Adipocyte (in vitro differentiated cells): Measurements from ENCODE around the gene CREB5.

Experiments
- DNase-seq: peaks from one replicate; pipeline ENCODE4 v3.0.0-alpha.2; 2015; ENCODE audit warnings: low read depth
- H3K27me3 ChIP-seq: replicated peaks from 2 replicates; pipeline ENCODE4 v1.7.0; 2013; ENCODE audit warnings: mild to moderate bottlenecking, low read length, moderate library complexity; ENCODE audit not compliant: control insufficient read depth, insufficient read depth
- H3K36me3 ChIP-seq: 2 replicates; pipeline ENCODE4 v1.7.0; 2013; ENCODE audit warnings: low read length, mild to moderate bottlenecking, moderate library complexity; ENCODE audit not compliant: control insufficient read depth, insufficient read depth, severe bottlenecking
- H3K4me1 ChIP-seq: 2 replicates; pipeline ENCODE4 v1.7.0; 2013; ENCODE audit warnings: mild to moderate bottlenecking, low read length, moderate library complexity; ENCODE audit not compliant: control insufficient read depth, insufficient read depth
- H3K4me3 ChIP-seq: 2 replicates; pipeline ENCODE4 v1.7.0; 2013; ENCODE audit warnings: mild to moderate bottlenecking, low read length, moderate library complexity
- H3K9ac ChIP-seq: 2 replicates; pipeline ENCODE4 v1.7.0; 2013; ENCODE audit warnings: mild to moderate bottlenecking, low read length, moderate library complexity
- H3K9me3 ChIP-seq: 2 replicates; pipeline ENCODE4 v1.7.0; 2013; ENCODE audit warnings: mild to moderate bottlenecking, low read length, moderate library complexity; ENCODE audit not compliant: control insufficient read depth

Gene CREB5

GRCh38 chr7:28435732-28436378 is 23.5 kb downstream of the CREB5 start:
- Histone ChIP-seq H3K4me3 (no peak overlapping the region), H3K9me3 (no peaks in the 10 kb centered on the region), H3K27me3 (no peaks in the 10 kb centered on the region), H3K4me1 (peaks cover 22% of the 10 kb centered on the region), H3K9ac (no peak overlapping the region), H3K36me3 (no peaks in the 10 kb centered on the region)
- DNase-seq, result peak; percentile 13

- Histone ChIP-seq H3K27me3 (no peaks in the 10 kb centered on the region), H3K36me3 (no peaks in the 10 kb centered on the region), H3K4me1 (no peaks in the 10 kb centered on the region), H3K9me3 (no peaks in the 10 kb centered on the region), H3K4me3 (no peak overlapping the region), H3K9ac (no peak overlapping the region)
- no peak for DNase-seq
These were observed 27.8 kb downstream of the CREB5 start for GRCh38 chr7:28440055-28440601.

GRCh38 chr7:28442540-28443420 is 30.5 kb downstream of the CREB5 start:
- H3K4me1 ChIP-seq, result no peaks in the 10 kb centered on the region
- no peaks in the 10 kb centered on the region for H3K36me3 ChIP-seq
- no peaks in the 10 kb centered on the region for H3K9me3 ChIP-seq
- no peak overlapping the region for H3K9ac ChIP-seq
- H3K4me3 ChIP-seq, result no peak overlapping the region
- H3K27me3 ChIP-seq, result no peaks in the 10 kb centered on the region
- no peak for DNase-seq

- no peak for DNase-seq
- Histone ChIP-seq H3K4me1 (no peaks in the 10 kb centered on the region), H3K27me3 (no peaks in the 10 kb centered on the region), H3K4me3 (no peak overlapping the region), H3K36me3 (no peaks in the 10 kb centered on the region), H3K9me3 (no peaks in the 10 kb centered on the region), H3K9ac (no peak overlapping the region)
These were observed 33.8 kb downstream of the CREB5 start for GRCh38 chr7:28446131-28446530.

- Histone ChIP-seq H3K27me3 (no peaks in the 10 kb centered on the region), H3K4me3 (no peak overlapping the region), H3K9ac (no peak overlapping the region), H3K36me3 (no peaks in the 10 kb centered on the region), H3K9me3 (no peaks in the 10 kb centered on the region), H3K4me1 (no peaks in the 10 kb centered on the region)
- peak; percentile 2 for DNase-seq
These were observed 34.8 kb downstream of the CREB5 start for GRCh38 chr7:28447071-28447470.

GRCh38 chr7:28448708-28449107 is 36.4 kb downstream of the CREB5 start:
- no peaks in the 10 kb centered on the region for H3K9me3 ChIP-seq
- no peak overlapping the region for H3K4me3 ChIP-seq
- H3K27me3 ChIP-seq, result no peaks in the 10 kb centered on the region
- no peaks in the 10 kb centered on the region for H3K36me3 ChIP-seq
- no peak overlapping the region for H3K9ac ChIP-seq
- no peaks in the 10 kb centered on the region for H3K4me1 ChIP-seq
- no peak for DNase-seq

GRCh38 chr7:28452681-28453080 is 40.4 kb downstream of the CREB5 start:
- Histone ChIP-seq H3K27me3 (no peaks in the 10 kb centered on the region), H3K36me3 (no peaks in the 10 kb centered on the region), H3K9ac (no peak overlapping the region), H3K4me1 (no peaks in the 10 kb centered on the region), H3K9me3 (no peaks in the 10 kb centered on the region), H3K4me3 (no peak overlapping the region)
- DNase-seq, result no peak

- H3K4me3 ChIP-seq, result no peak overlapping the region
- H3K27me3 ChIP-seq, result no peaks in the 10 kb centered on the region
- DNase-seq, result no peak
- H3K9ac ChIP-seq, result no peak overlapping the region
- H3K4me1 ChIP-seq, result no peaks in the 10 kb centered on the region
- no peaks in the 10 kb centered on the region for H3K9me3 ChIP-seq
- no peaks in the 10 kb centered on the region for H3K36me3 ChIP-seq
These were observed 43.2 kb downstream of the CREB5 start for GRCh38 chr7:28455486-28455885.

- Histone ChIP-seq H3K27me3 (no peaks in the 10 kb centered on the region), H3K9ac (no peak overlapping the region), H3K4me3 (no peak overlapping the region), H3K36me3 (no peaks in the 10 kb centered on the region), H3K9me3 (no peaks in the 10 kb centered on the region), H3K4me1 (no peaks in the 10 kb centered on the region)
- peak; percentile 0 for DNase-seq
These were observed 43.7 kb downstream of the CREB5 start for GRCh38 chr7:28456044-28456443.

GRCh38 chr7:28458732-28459131 is 46.4 kb downstream of the CREB5 start:
- Histone ChIP-seq H3K36me3 (no peaks in the 10 kb centered on the region), H3K4me3 (no peak overlapping the region), H3K4me1 (no peaks in the 10 kb centered on the region), H3K9ac (no peak overlapping the region), H3K27me3 (no peaks in the 10 kb centered on the region), H3K9me3 (no peaks in the 10 kb centered on the region)
- no peak for DNase-seq

- DNase-seq, result no peak
- H3K9ac ChIP-seq, result no peak overlapping the region
These were observed 47.0 kb downstream of the CREB5 start for GRCh38 chr7:28459306-28459705.

More at GRCh38 chr7:28459306-28459705, 47.0 kb downstream of the CREB5 start:
- Histone ChIP-seq H3K4me3 (no peak overlapping the region), H3K27me3 (no peaks in the 10 kb centered on the region), H3K4me1 (no peaks in the 10 kb centered on the region), H3K9me3 (no peaks in the 10 kb centered on the region), H3K36me3 (no peaks in the 10 kb centered on the region)
